Upper lobe of left lung (tissue), 6 donors: Measurements from ENCODE around the gene PPP6R2. TPM values are rescaled to one million over a fixed set of nuclear protein-coding genes. Genes with fewer than 3 reads are reported as not detected.

ENCODE experiments used
- ATAC-seq, 2 donors: fragments of 200-7000 bp; cut with Tn5 transposase; one replicate each; pipeline ENCODE4 v1.9.1; 2022; ENCODE audit warnings: mild to moderate bottlenecking in 2 of 2, moderate library complexity in 2 of 2; ENCODE audit not compliant: low FRiP score in 2 of 2
- DNase-seq, 2 donors: peaks; one replicate each; pipeline ENCODE4 v3.0.0-alpha.2; 2019 to 2020
- H3K27ac ChIP-seq, 4 donors: fragments of 200-600 bp; sonication (generic); one replicate each; pipeline ENCODE4 v1.5.1; 2016 to 2019
- H3K27me3 ChIP-seq, 4 donors: fragments of 200-600 bp; sonication (generic); one replicate each; pipeline ENCODE4 v1.5.1; 2017 to 2019
- H3K36me3 ChIP-seq, 4 donors: fragments of 200-600 bp; sonication (generic); one replicate each; pipeline ENCODE4 v1.5.1; 2016 to 2019
- H3K4me1 ChIP-seq, 4 donors: fragments of 200-600 bp; sonication (generic); one replicate each; pipeline ENCODE4 v1.5.1; 2018 to 2019
- H3K4me3 ChIP-seq, 4 donors: fragments of 200-600 bp; sonication (generic); one replicate each; pipeline ENCODE4 v1.5.1; 2017 to 2019; ENCODE audit warnings: mild to moderate bottlenecking in 2 of 4, moderate library complexity in 1 of 4
- H3K9me3 ChIP-seq, 4 donors: fragments of 200-600 bp; sonication (generic); one replicate each; pipeline ENCODE4 v1.5.1; 2018 to 2019
- CTCF ChIP-seq, 6 experiments: fragments of 450-650 bp in 4 of 6; fragments of 200-600 bp in 2 of 6; sonication (generic) in 2 of 6; IDR thresholded peaks; one replicate each; pipeline ENCODE4 v1.5.1; 2016 to 2019; ENCODE audit warnings: antibody characterized with exemption in 6 of 6
- EP300 ChIP-seq, 4 donors: sonication (generic); formaldehyde crosslinking; IDR thresholded peaks; one replicate each; pipeline ENCODE4 v1.5.1; 2017; ENCODE audit warnings: antibody characterized with exemption in 4 of 4, control low read depth in 2 of 4
- POLR2A ChIP-seq, 4 donors: fragments of 450-650 bp; IDR thresholded peaks; one replicate each; pipeline ENCODE4 v1.5.1; 2016 to 2017; ENCODE audit warnings: antibody characterized with exemption in 4 of 4, mild to moderate bottlenecking in 2 of 4
- POLR2AphosphoS5 ChIP-seq, 2 donors: sonication (generic); formaldehyde crosslinking; IDR thresholded peaks; one replicate each; pipeline ENCODE4 v1.5.1; 2017; ENCODE audit warnings: antibody characterized with exemption in 2 of 2
- WGBS, 2 donors: methylation state at CpG; one replicate each; pipeline ENCODE4 v1.1.5; 2017 to 2018; 5-methylcytosine and 5-hydroxymethylcytosine counted together
- total RNA-seq, 6 donors: library from RNA; depleted of rRNA in 4 of 6; stranded (reverse); fragments of >200 nt in 4 of 6; gene quantifications; one replicate each; pipeline versions ENCODE4 v1.1.0 to v1.2.1, GENCODE V29; 2016 to 2021
- donor health status: DM: no; HTN: no; CAD: no; lungs with moderate emphysema.
- donor health status: DM: no; HTN: yes; CAD: no; lungs with severe emphysema.

PPP6R2 gene
- total RNA-seq, 6 donors from 2014 or later, result 53.0 to 264 (median 63.8) TPM

- ATAC-seq, result no peak
- TF ChIP-seq EP300 (IDR thresholded peaks at IDR 0.05) (no peak), POLR2A (IDR thresholded peaks at IDR 0.05) (no peak), CTCF (IDR thresholded peaks at IDR 0.05) (no peak), POLR2AphosphoS5 (IDR thresholded peaks at IDR 0.05) (no peak)
- peak in 1 of 2 donors; percentile 80 for DNase-seq
- peak overlapping the region; percentile 24 to 94 (median 45) for H3K27ac ChIP-seq
- H3K27me3 ChIP-seq, result no peaks in the 10 kb centered on the region
- H3K4me3 ChIP-seq, result no peak overlapping the region
- H3K4me1 ChIP-seq, result peaks cover 84 to 90% (median 87%) of the 10 kb centered on the region in 4 donors
- no peaks in the 10 kb centered on the region for H3K9me3 ChIP-seq
- H3K36me3 ChIP-seq, result peaks cover 0 to 3% (median 0%) of the 10 kb centered on the region in 4 donors
- WGBS, 2 donors, result 53 to 60% methylated on average over 15 to 25 of the region's 29 CpGs
Observed at GRCh38 chr22:50296658-50297490, 46.3 kb upstream of the PPP6R2 start.

GRCh38 chr22:50297510-50298265 lies 45.4 kb upstream of the PPP6R2 start:
- peaks cover 0 to 3% (median 0%) of the 10 kb centered on the region in 4 donors for H3K36me3 ChIP-seq
- 84 to 86% methylated on average over 5 to 20 of the region's 20 CpGs for WGBS, 2 donors
- H3K27ac ChIP-seq, result peak overlapping the region; percentile 24 to 94 (median 45)
- no peak for ATAC-seq
- H3K4me3 ChIP-seq, result no peak overlapping the region
- H3K9me3 ChIP-seq, result no peaks in the 10 kb centered on the region
- TF ChIP-seq EP300 (IDR thresholded peaks at IDR 0.05), result no peak
- TF ChIP-seq POLR2AphosphoS5 (IDR thresholded peaks at IDR 0.05), result no peak
- TF ChIP-seq POLR2A (IDR thresholded peaks at IDR 0.05), result no peak
- DNase-seq, result peak in 1 of 2 donors; percentile 71
- H3K27me3 ChIP-seq, result no peaks in the 10 kb centered on the region
- peaks cover 85 to 90% (median 87%) of the 10 kb centered on the region in 4 donors for H3K4me1 ChIP-seq

- Histone ChIP-seq H3K27me3 (no peaks in the 10 kb centered on the region), H3K4me1 (peaks cover 85 to 90% (median 87%) of the 10 kb centered on the region in 4 donors), H3K36me3 (peaks cover 0 to 3% (median 0%) of the 10 kb centered on the region in 4 donors), H3K4me3 (no peak overlapping the region), H3K9me3 (no peaks in the 10 kb centered on the region), H3K27ac (peak overlapping the region; percentile 28 to 94 (median 78))
- 80 to 81% methylated on average over 4 of the region's 4 CpGs for WGBS, 2 donors
- no peak for DNase-seq
- TF ChIP-seq CTCF (IDR thresholded peaks at IDR 0.05) (no peak), POLR2AphosphoS5 (IDR thresholded peaks at IDR 0.05) (no peak), EP300 (IDR thresholded peaks at IDR 0.05) (no peak), POLR2A (IDR thresholded peaks at IDR 0.05) (no peak)
- ATAC-seq, result no peak
Observed at GRCh38 chr22:50298266-50298637, 44.9 kb upstream of the PPP6R2 start.

GRCh38 chr22:50298937-50299784 lies 44.0 kb upstream of the PPP6R2 start:
- ATAC-seq (no peak), DNase-seq (peak in 1 of 2 donors; percentile 68)
- 22 to 35% methylated on average over 21 to 56 of the region's 59 CpGs for WGBS, 2 donors
- no peaks in the 10 kb centered on the region for H3K27me3 ChIP-seq
- H3K4me1 ChIP-seq, result peaks cover 85 to 90% (median 88%) of the 10 kb centered on the region in 4 donors
- no peaks in the 10 kb centered on the region for H3K9me3 ChIP-seq
- TF ChIP-seq POLR2AphosphoS5 (IDR thresholded peaks at IDR 0.05) (no peak), EP300 (IDR thresholded peaks at IDR 0.05) (no peak), CTCF (IDR thresholded peaks at IDR 0.05) (no peak), POLR2A (IDR thresholded peaks at IDR 0.05) (no peak)
- peak overlapping the region; percentile 58 to 94 (median 88) for H3K27ac ChIP-seq
- peaks cover 0 to 3% (median 0%) of the 10 kb centered on the region in 4 donors for H3K36me3 ChIP-seq
- H3K4me3 ChIP-seq, result peak overlapping the region; percentile 21 to 46 (median 40)
